ENCODE data around the gene TMIGD2.

- TF ChIP-seq POLR2AphosphoS5 (IDR thresholded peaks at IDR 0.05; ENCODE audit: low read depth, low read length) (no peak), REST (IDR thresholded peaks at IDR 0.05; ENCODE audit: insufficient read depth in 1 of 2, low read depth in 2 of 2, low read length in 2 of 2) (no peak), SIN3A (IDR thresholded peaks at IDR 0.05; ENCODE audit: borderline replicate concordance, insufficient read depth, low read length) (no peak)
Observed at GRCh38 chr19:4272894-4273293, 29.3 kb downstream of the TMIGD2 start.

Data from PFSK-1 (cell line).